ENCODE results near the gene CYB5B.

CYB5B gene

DNA sequence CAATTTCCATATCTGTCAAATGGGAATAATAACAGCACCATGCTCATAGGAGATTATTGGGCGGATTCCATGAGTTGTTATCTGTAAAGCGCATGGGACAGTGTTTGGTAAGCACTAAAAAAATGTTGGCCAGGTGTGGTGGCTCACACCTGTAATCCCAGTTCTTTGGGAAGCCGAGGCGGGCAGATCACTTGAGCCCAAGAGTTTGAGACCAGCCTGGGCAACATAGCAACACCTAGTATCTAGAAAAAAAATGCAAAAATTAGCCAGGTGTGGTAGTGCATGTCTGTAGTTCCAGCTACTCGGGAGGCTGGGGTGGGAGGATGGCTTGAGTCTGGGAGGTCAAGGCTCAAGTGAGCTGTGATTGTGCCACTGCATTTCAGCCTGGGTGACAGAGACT is 74.5 kb downstream of the CYB5B start:
- no peak for DNase-seq (ENCODE audit: low read depth)
- TF ChIP-seq, protein P1, sequence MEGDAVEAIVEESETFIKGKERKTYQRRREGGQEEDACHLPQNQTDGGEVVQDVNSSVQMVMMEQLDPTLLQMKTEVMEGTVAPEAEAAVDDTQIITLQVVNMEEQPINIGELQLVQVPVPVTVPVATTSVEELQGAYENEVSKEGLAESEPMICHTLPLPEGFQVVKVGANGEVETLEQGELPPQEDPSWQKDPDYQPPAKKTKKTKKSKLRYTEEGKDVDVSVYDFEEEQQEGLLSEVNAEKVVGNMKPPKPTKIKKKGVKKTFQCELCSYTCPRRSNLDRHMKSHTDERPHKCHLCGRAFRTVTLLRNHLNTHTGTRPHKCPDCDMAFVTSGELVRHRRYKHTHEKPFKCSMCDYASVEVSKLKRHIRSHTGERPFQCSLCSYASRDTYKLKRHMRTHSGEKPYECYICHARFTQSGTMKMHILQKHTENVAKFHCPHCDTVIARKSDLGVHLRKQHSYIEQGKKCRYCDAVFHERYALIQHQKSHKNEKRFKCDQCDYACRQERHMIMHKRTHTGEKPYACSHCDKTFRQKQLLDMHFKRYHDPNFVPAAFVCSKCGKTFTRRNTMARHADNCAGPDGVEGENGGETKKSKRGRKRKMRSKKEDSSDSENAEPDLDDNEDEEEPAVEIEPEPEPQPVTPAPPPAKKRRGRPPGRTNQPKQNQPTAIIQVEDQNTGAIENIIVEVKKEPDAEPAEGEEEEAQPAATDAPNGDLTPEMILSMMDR (IDR thresholded peaks at IDR 0.05; ENCODE audit: control insufficient read depth, insufficient read depth, low read depth, low read length, missing control alignments) = no peak

DNA sequence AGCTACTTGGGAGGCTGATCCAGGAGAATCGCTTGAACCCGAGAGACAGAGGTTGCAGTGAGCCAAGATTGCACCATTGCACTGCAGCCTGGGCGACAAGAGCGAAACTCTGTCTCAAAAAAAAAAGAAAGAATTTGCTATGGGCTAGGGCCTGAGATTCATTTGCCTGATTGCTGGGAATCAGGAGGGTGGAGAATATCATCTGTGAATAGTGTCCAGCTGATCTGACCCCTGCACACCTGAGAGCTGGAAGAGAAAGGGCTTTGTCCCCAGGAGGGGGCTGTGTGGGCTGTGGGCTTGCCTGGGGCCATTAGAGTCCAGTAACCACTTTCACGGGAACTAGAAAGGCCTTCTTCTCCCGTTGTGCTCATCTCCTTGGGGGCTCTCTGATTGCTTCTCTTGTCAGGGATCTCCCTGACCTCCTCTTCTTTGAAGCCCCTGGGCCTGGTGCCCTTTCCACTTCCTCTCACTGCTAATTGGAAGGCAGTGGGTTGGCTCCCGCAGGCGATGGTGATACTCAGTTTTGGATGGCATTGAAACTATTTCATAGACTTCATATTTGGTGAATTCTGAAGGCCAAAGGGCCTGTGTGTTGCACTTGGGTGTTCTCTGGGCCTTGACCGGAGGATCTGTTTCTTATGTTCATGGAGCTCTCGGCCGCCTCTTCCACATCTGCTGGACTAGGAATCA is 75.3 kb downstream of the CYB5B start:
- no peak for DNase-seq (ENCODE audit: low read depth)
- TF ChIP-seq, protein P1 (IDR thresholded peaks at IDR 0.05; ENCODE audit: control insufficient read depth, insufficient read depth, low read depth, low read length, missing control alignments) = no peak

More for the DNA sequence above, 74.5 kb downstream of the CYB5B start:
- H3K4me3 ChIP-seq (ENCODE audit: control insufficient read depth, low read depth, low read length) = no peak overlapping the region

DNA sequence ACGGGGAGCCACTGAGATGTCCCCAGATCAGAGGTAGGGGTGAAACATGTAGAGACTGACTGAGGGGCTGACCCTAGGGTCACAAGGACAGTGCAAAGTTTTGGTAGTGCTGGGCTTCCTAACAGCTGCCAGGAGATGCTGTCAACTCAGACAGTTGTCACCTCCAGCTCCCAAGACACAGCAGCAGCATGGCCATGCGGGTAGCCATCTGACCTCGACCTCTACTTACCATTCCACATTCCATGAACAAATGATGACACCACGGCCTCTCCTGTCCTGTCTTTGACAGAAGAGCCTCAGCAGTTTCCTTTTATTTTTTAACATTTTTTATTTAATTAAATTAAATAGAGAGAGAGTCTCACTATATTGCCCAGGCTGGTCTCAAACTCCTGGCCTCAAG is 76.1 kb downstream of the CYB5B start:
- no peak overlapping the region for H3K4me3 ChIP-seq (ENCODE audit: control insufficient read depth, low read depth, low read length)
- TF ChIP-seq, protein P1 (IDR thresholded peaks at IDR 0.05; ENCODE audit: control insufficient read depth, insufficient read depth, low read depth, low read length, missing control alignments) = no peak
- DNase-seq (ENCODE audit: low read depth) = no peak

More for the DNA sequence above, 75.3 kb downstream of the CYB5B start:
- H3K4me3 ChIP-seq (ENCODE audit: control insufficient read depth, low read depth, low read length) = no peak overlapping the region

DNA sequence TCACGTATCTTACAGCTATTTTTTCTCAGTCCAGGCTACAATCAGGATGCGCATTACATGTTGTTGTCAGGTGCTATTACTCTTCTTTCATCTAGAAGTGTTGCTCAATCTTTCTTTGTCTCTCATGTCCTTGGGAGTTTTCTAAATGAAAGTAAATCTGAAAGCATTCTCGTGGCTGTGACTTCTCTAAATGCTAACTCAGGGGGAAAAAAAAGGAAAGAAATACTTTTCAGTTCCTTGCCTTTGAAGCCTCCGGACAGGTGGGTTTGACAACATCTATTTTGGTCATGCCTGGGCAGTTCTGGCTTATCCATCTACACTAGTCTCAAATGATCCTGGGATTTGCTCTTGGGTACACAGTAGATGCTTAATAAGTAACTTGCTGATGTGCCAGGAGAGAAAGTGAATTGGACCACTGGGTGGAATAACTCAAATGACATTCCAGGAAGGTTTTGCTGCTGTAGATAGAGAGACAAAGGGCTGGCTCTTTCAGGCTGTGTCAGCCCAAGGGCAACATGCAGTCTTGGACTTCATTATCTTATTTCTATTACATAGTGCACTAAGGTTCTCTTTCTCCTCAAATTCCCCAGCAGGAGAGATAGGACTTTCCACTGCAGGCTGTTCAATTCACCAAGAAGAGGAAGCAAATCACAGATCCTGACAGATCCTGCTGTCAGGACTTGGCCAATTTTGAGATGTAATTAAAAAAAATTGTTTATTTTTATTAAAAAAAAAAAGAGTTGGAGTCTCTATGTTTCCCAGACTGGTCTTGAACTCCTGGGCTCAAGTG is 77.7 kb downstream of the CYB5B start:
- TF ChIP-seq, protein P1 (IDR thresholded peaks at IDR 0.05; ENCODE audit: control insufficient read depth, insufficient read depth, low read depth, low read length, missing control alignments) = no peak
- H3K4me3 ChIP-seq (ENCODE audit: control insufficient read depth, low read depth, low read length) = no peak overlapping the region
- no peak for DNase-seq (ENCODE audit: low read depth)

DNA sequence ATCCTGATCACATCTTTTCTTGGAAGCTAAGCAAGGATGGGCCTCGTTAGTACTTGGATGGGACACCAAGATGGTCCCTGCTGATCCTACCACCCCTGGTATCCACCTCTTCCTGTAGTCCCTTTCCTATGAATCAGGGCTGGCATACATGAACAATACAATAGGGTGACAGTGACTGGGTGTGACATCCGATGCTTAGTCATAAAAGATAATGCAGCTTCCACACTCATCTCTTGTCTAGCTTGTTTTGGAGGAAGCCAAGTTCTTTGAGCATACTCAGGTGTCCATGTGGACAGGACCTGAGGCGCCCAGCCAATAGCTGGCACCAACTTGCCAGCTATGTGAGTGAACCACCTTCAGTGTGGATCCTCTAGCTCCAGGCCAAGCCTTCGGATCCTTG is 78.8 kb downstream of the CYB5B start:
- no peak overlapping the region for H3K4me3 ChIP-seq (ENCODE audit: control insufficient read depth, low read depth, low read length)
- no peak for DNase-seq (ENCODE audit: low read depth)
- TF ChIP-seq, protein P1 (IDR thresholded peaks at IDR 0.05; ENCODE audit: control insufficient read depth, insufficient read depth, low read depth, low read length, missing control alignments) = no peak

DNA sequence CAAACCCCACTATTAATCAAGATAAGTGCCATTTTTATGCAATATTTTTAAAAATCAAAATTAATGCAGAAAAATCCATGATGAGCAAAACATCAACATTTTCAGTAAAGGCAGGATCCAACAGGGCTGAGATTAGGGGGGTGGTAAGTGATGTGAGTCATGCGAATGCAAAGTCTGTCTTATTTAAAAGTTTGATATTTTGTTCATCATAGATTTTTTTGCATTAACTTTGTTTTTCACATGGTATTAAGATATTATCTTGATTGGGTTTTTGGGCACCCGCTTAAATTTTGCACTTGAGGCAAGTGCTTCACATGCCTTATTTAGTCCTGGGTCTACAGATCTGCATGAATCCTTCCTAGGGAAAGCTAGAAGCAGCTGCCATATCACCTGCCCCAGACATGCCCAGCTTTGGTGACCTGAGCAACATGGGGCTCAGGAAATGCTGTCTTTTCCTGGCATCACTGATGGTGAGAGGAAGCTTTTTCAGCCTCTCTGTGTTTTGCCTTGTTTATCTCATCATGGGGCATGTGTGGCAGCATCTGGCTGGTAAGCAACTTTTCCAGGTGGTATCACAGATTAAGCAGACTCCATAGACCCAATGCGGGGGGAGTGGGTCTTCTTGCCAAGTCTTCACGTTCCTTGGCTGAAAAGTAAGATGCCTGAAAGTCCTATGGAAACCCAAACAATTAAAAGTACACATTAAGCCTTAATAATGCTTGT is 83.8 kb downstream of the CYB5B start:
- TF ChIP-seq, protein P1 (IDR thresholded peaks at IDR 0.05; ENCODE audit: control insufficient read depth, insufficient read depth, low read depth, low read length, missing control alignments) = no peak
- DNase-seq (ENCODE audit: low read depth) = no peak
- no peak overlapping the region for H3K4me3 ChIP-seq (ENCODE audit: control insufficient read depth, low read depth, low read length)
